ENCODE results near the gene TEX55.

Gene TEX55

DNA sequence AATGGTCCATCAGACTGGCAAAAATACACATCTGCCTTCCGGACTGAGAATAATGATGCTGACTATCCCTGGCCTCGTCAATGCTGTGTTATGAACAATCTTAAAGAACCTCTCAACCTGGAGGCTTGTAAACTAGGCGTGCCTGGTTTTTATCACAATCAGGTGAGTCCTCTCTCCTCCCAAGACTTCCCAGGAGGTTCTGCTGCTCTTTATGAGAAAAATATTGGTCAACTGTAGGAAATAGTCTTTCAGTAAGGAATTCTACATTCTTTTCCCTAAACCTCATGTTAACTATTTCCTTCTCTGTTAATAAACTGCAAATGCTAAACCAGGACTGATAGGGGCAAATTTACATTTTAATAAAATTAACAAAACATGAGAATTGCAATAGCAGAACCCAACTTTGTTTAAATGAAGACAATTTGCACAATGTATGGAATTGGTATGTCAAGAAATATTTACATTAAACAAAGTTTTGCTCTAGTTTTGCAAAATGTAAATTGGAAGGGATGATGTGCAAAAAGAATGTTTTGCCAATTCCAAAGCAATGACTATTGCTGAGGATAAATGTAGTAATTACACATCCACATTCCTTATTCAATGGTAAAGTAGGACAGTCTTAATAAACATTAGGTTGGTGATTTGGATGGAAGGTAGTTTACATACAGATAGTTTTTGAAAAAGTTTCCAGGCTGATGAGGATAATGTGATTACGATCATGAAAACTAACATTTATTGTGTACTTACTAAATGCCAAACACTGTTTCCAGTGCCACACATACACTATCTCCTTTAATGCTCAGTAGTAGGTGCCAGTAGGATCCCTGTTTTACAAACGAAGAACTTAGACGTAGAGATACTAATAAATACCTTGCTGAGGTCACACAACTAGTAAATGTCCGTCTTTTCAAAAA, 48.5 kb downstream of the TEX55 start:
- H3K4me1 ChIP-seq (ENCODE audit: control insufficient read depth, low read length): no peaks in the 10 kb centered on the region
- H3K79me2 ChIP-seq (ENCODE audit: control insufficient read depth, low read length): no peaks in the 10 kb centered on the region
- no peak overlapping the region for H3K27ac ChIP-seq (ENCODE audit: low read depth, low read length)
- no peaks in the 10 kb centered on the region for H3K9me2 ChIP-seq (replicated peaks; ENCODE audit: control insufficient read depth, low read length)
- TF ChIP-seq, protein P1, sequence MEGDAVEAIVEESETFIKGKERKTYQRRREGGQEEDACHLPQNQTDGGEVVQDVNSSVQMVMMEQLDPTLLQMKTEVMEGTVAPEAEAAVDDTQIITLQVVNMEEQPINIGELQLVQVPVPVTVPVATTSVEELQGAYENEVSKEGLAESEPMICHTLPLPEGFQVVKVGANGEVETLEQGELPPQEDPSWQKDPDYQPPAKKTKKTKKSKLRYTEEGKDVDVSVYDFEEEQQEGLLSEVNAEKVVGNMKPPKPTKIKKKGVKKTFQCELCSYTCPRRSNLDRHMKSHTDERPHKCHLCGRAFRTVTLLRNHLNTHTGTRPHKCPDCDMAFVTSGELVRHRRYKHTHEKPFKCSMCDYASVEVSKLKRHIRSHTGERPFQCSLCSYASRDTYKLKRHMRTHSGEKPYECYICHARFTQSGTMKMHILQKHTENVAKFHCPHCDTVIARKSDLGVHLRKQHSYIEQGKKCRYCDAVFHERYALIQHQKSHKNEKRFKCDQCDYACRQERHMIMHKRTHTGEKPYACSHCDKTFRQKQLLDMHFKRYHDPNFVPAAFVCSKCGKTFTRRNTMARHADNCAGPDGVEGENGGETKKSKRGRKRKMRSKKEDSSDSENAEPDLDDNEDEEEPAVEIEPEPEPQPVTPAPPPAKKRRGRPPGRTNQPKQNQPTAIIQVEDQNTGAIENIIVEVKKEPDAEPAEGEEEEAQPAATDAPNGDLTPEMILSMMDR (IDR thresholded peaks at IDR 0.05; ENCODE audit: low read depth, low read length, poor library complexity, severe bottlenecking): no peak
- TF ChIP-seq EZH2phosphoT487 (IDR thresholded peaks at IDR 0.05; ENCODE audit: borderline replicate concordance, low read length): no peak
- no peaks in the 10 kb centered on the region for H3K9me3 ChIP-seq (ENCODE audit: control insufficient read depth, insufficient read depth, low read length)
- no peaks in the 10 kb centered on the region for H3K36me3 ChIP-seq (ENCODE audit: control insufficient read depth, low read length)
- no peak overlapping the region for H3K4me2 ChIP-seq (ENCODE audit: low read length)
- no peaks in the 10 kb centered on the region for H4K20me1 ChIP-seq (ENCODE audit: control insufficient read depth, insufficient read depth, low read depth, low read length)
- H3K27me3 ChIP-seq (ENCODE audit: control insufficient read depth, low read length): no peaks in the 10 kb centered on the region; the same call in 1 of the 2 replicates
- H3F3A ChIP-seq (ENCODE audit: control insufficient read depth, insufficient read depth): no peaks in the 10 kb centered on the region
- no peak overlapping the region for H3K4me3 ChIP-seq (ENCODE audit: low read length)

DNA sequence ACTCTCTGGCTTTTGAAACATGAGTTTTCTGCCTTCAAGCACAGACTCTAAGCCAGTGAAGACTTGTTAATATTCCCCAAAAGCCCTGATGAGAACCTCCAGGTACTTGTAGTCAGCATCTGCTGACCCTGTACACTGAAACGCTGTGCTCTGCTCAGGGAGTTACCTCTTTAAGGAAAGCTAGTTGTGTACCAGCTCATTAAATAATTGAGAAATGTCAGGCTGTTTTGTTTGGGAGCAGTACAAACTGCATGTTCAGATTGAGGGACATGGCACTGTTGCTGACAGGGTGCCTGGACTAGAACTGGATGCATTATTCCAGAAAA, 49.1 kb downstream of the TEX55 start:
- H3K4me1 ChIP-seq (ENCODE audit: control insufficient read depth, low read length): no peaks in the 10 kb centered on the region
- no peaks in the 10 kb centered on the region for H3F3A ChIP-seq (ENCODE audit: control insufficient read depth, insufficient read depth)
- H3K9me2 ChIP-seq (replicated peaks; ENCODE audit: control insufficient read depth, low read length): no peaks in the 10 kb centered on the region
- no peaks in the 10 kb centered on the region for H4K20me1 ChIP-seq (ENCODE audit: control insufficient read depth, insufficient read depth, low read depth, low read length)
- no peaks in the 10 kb centered on the region; the same call in 1 of the 2 replicates for H3K27me3 ChIP-seq (ENCODE audit: control insufficient read depth, low read length)
- H3K4me3 ChIP-seq (ENCODE audit: low read length): no peak overlapping the region
- H3K36me3 ChIP-seq (ENCODE audit: control insufficient read depth, low read length): no peaks in the 10 kb centered on the region
- no peak overlapping the region for H3K4me2 ChIP-seq (ENCODE audit: low read length)
- H3K27ac ChIP-seq (ENCODE audit: low read depth, low read length): no peak overlapping the region
- no peaks in the 10 kb centered on the region for H3K79me2 ChIP-seq (ENCODE audit: control insufficient read depth, low read length)
- TF ChIP-seq EZH2phosphoT487 (IDR thresholded peaks at IDR 0.05; ENCODE audit: borderline replicate concordance, low read length): no peak
- TF ChIP-seq, protein P1 (IDR thresholded peaks at IDR 0.05; ENCODE audit: low read depth, low read length, poor library complexity, severe bottlenecking): no peak
- H3K9me3 ChIP-seq (ENCODE audit: control insufficient read depth, insufficient read depth, low read length): no peaks in the 10 kb centered on the region

DNA sequence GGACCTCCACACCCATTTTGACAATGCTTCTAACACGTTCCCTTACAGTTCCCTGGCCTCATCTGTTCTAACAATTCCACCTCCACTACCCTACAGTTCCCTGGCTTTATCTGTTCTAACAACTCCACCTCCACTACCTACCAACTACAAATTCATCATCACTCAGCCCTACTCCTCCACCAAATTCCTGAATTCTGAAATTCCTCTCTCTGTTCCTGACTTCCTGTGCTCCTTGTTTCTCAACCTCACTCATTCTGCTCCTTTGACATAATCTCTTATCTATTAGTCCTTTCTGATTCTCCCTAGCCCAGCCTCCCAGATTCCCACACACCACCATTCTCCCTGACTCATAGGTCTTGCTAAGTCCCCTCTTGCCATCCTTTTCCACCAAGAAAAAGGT, 49.9 kb downstream of the TEX55 start:
- no peak overlapping the region for H3K4me3 ChIP-seq (ENCODE audit: low read length)
- no peaks in the 10 kb centered on the region for H3F3A ChIP-seq (ENCODE audit: control insufficient read depth, insufficient read depth)
- no peaks in the 10 kb centered on the region for H3K79me2 ChIP-seq (ENCODE audit: control insufficient read depth, low read length)
- no peaks in the 10 kb centered on the region for H3K36me3 ChIP-seq (ENCODE audit: control insufficient read depth, low read length)
- H3K4me2 ChIP-seq (ENCODE audit: low read length): no peak overlapping the region
- H3K9me3 ChIP-seq (ENCODE audit: control insufficient read depth, insufficient read depth, low read length): no peaks in the 10 kb centered on the region
- no peaks in the 10 kb centered on the region for H4K20me1 ChIP-seq (ENCODE audit: control insufficient read depth, insufficient read depth, low read depth, low read length)
- H3K9me2 ChIP-seq (replicated peaks; ENCODE audit: control insufficient read depth, low read length): no peaks in the 10 kb centered on the region
- H3K27me3 ChIP-seq (ENCODE audit: control insufficient read depth, low read length): no peaks in the 10 kb centered on the region; the same call in 1 of the 2 replicates
- H3K4me1 ChIP-seq (ENCODE audit: control insufficient read depth, low read length): no peaks in the 10 kb centered on the region
- no peak overlapping the region for H3K27ac ChIP-seq (ENCODE audit: low read depth, low read length)
- no peak for TF ChIP-seq EZH2phosphoT487 (IDR thresholded peaks at IDR 0.05; ENCODE audit: borderline replicate concordance, low read length)
- TF ChIP-seq, protein P1 (IDR thresholded peaks at IDR 0.05; ENCODE audit: low read depth, low read length, poor library complexity, severe bottlenecking): no peak
